SK-N-MC (cell line): ENCODE results near the gene BOD1L2.

Experiments used
- DNase-seq: peaks from one replicate; pipeline ENCODE4 v3.0.0-alpha.2; 2011; ENCODE audit warnings: low read depth, low spot score
- H3K27ac ChIP-seq: fragments of 200-600 bp; sonication (generic); 2 replicates; pipeline ENCODE4 v1.5.1; 2016; ENCODE audit warnings: mixed run types
- H3K36me3 ChIP-seq: fragments of 200-600 bp; sonication (generic); 2 replicates; pipeline ENCODE4 v1.6.1; 2017; ENCODE audit warnings: antibody characterized with exemption, low read length, mixed read lengths; ENCODE audit not compliant: insufficient read depth
- H3K4me3 ChIP-seq: fragments of 200-600 bp; sonication (generic); 2 replicates; pipeline ENCODE4 v1.5.1; 2016
- H3K9ac ChIP-seq: fragments of 200-600 bp; sonication (generic); 2 replicates; pipeline ENCODE4 v1.8.0; 2017; ENCODE audit warnings: mixed run types, mixed read lengths; ENCODE audit not compliant: insufficient read length
- H3K9me3 ChIP-seq: fragments of 200-600 bp; sonication (generic); 2 replicates; pipeline ENCODE4 v1.6.1; 2017; ENCODE audit warnings: low read depth, mild to moderate bottlenecking, antibody characterized with exemption, low read length, moderate library complexity, mixed read lengths
- EZH2 ChIP-seq: fragments of 200-600 bp; sonication (generic); IDR thresholded peaks from one replicate; pipeline ENCODE4 v1.6.1; 2017; ENCODE audit warnings: antibody characterized with exemption
- FOXP2 ChIP-seq: optimal IDR thresholded peaks from 2 replicates; pipeline ENCODE3; 2011; ENCODE audit warnings: mild to moderate bottlenecking, moderate library complexity; ENCODE audit not compliant: insufficient read depth; ENCODE audit errors: extremely low read length, control extremely low read depth
- POLR2AphosphoS5 ChIP-seq: IDR thresholded peaks from 2 replicates; pipeline ENCODE4 v1.6.1; 2012; ENCODE audit warnings: mild to moderate bottlenecking, low read depth, low read length, borderline replicate concordance

The BOD1L2 gene

DNA sequence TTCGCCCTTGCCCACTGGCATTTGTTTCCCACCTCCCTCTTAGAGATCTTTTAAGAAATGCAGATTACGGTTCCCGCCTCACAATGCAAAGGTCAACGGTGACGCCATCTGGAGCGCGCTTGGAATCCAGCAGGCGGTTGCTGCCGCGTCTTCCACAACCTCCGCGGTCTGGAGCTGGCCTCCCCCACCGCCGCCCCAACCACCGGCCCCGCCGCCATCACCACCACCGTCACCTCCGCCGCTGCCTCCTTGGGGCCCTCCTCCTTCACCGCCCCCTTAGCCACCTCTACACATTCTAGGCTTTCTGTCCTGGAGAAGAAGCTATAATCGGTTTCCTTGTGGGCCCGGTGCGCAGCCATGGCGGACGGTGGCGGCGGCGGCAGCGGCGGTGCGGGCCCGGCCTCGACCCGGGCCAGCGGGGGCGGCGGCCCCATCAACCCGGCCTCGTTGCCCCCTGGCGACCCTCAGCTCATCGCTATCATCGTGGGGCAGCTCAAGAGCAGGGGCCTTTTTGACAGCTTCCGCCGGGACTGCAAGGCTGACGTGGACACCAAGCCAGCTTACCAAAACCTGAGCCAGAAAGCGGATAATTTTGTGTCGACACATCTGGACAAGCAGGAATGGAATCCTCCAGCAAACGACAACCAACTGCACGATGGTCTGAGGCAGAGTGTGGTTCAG is at the start of gene BOD1L2:
Gene BOD1L2, plus strand, starts transcription at position 132 of the 681 bp plus-strand sequence. Its CDS starts 226 bp downstream, at position 358.
- Histone ChIP-seq H3K27ac (no peak within 1 kb of the TSS), H3K9me3 (no peaks in the 10 kb centered on the region), H3K9ac (no peak within 1 kb of the TSS), H3K36me3 (no peaks in the 10 kb centered on the region), H3K4me3 (no peak within 1 kb of the TSS)
- TF ChIP-seq POLR2AphosphoS5 (no peak), EZH2 (no peak), FOXP2 (no peak)
- no peak for DNase-seq

GRCh38 chr18:57107140-57107832 is 39.6 kb upstream of the BOD1L2 start:
- TF ChIP-seq EZH2 (no peak), FOXP2 (no peak), POLR2AphosphoS5 (no peak)
- Histone ChIP-seq H3K9ac (no peak overlapping the region), H3K4me3 (no peak overlapping the region), H3K27ac (no peak overlapping the region), H3K36me3 (no peaks in the 10 kb centered on the region), H3K9me3 (no peaks in the 10 kb centered on the region)
- no peak for DNase-seq

GRCh38 chr18:57110290-57110689 is 36.6 kb upstream of the BOD1L2 start:
- H3K36me3 ChIP-seq = no peaks in the 10 kb centered on the region
- H3K4me3 ChIP-seq = no peak overlapping the region
- H3K9me3 ChIP-seq = no peaks in the 10 kb centered on the region
- no peak overlapping the region for H3K27ac ChIP-seq
- no peak for DNase-seq
- H3K9ac ChIP-seq = no peak overlapping the region
- TF ChIP-seq POLR2AphosphoS5 (no peak), FOXP2 (no peak), EZH2 (no peak)

DNA sequence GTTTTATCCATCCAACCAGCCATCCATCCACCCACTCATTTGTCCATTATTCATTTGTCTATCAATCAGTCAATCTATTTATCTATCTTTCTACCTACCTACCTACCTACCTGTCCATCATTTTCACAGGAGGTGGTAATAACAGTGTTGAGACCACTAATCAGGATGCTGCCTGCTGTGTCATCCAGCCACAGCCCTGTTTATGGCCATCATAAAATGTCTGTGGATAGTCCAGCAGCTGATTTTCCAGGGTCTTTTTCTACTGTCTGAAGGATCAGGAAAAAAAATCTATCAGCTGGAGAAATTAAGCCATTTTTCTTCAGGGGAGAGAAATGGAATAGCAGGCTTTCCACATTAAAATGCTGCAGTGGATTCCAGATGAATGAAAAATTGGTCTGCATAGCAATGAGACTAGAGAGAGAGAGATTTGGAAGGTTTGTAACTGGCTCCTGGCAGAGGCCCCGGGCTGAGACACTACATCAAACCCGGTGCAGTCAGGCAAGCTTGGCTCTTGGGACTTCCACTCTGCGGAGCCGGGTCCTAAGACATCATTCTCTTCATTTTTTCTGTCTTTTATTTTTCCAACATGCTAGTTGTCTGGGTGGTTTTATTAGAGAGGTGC is 33.0 kb upstream of the BOD1L2 start:
- no peak overlapping the region for H3K27ac ChIP-seq
- no peak overlapping the region for H3K9ac ChIP-seq
- H3K36me3 ChIP-seq = no peaks in the 10 kb centered on the region
- TF ChIP-seq FOXP2 (no peak), POLR2AphosphoS5 (no peak), EZH2 (no peak)
- no peak for DNase-seq
- no peaks in the 10 kb centered on the region for H3K9me3 ChIP-seq
- H3K4me3 ChIP-seq = no peak overlapping the region

DNA sequence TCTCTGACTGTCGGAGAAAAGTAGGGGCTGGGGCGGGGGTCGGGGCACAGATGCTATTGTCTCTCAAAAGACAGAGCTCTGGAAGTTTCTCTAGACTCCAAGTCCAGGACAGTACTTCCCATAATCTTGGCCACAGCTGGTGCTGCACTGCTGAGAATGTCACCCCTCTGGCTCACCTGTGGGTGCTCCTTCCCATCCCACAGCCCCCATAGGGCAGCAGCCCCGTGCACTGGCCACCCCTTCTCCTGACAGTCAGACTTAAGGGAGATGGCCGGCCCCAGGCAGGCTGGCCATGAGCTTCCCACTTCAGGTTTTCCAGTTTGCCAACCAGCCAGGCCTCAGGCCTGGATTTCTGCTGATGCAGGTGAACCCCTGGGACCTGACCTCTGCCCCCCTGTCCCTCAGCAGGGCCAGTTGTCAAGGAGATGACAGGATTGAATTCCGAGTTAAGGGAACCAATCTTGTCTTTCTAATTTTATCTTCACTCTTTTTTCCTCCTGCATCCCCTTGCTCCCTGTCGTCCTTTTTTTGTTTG is 30.2 kb upstream of the BOD1L2 start:
- no peaks in the 10 kb centered on the region for H3K36me3 ChIP-seq
- H3K9me3 ChIP-seq = no peaks in the 10 kb centered on the region
- no peak overlapping the region for H3K27ac ChIP-seq
- DNase-seq = no peak
- no peak overlapping the region for H3K4me3 ChIP-seq
- no peak for TF ChIP-seq FOXP2
- TF ChIP-seq EZH2 = no peak
- TF ChIP-seq POLR2AphosphoS5 = no peak
- no peak overlapping the region for H3K9ac ChIP-seq

DNA sequence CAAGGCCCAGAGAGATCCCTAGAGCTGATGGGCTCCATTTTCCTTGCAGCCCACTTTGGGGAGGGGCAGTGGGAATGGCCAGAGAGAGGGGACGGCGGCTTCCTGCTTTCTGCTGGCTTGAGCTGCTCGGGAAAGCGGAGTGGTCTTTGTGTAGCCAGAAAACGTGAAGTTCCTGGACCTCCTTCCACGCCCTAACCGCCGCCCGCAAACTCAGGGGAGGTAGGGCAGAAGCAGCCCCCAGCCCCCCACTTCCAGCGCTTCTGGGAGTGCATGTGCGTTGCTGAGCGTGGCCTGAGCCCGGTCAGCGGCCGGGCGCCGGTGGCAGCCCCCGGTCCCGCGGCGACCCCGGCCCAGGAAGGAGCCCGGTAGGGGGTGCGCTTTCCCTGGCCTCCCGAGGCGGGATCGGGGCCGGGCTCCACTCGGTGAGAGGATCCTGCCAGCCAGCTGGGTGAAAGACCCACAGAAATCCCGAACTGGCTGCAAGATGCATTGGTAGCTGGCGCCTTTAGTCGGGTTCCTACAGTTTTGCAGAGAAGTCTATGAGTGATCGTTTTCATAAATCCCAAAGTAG is 25.3 kb upstream of the BOD1L2 start:
- Histone ChIP-seq H3K36me3 (no peaks in the 10 kb centered on the region), H3K27ac (no peak overlapping the region), H3K9ac (no peak overlapping the region), H3K4me3 (no peak overlapping the region), H3K9me3 (no peaks in the 10 kb centered on the region)
- no peak for DNase-seq
- TF ChIP-seq EZH2 = no peak
- no peak for TF ChIP-seq POLR2AphosphoS5
- TF ChIP-seq FOXP2 = no peak

DNA sequence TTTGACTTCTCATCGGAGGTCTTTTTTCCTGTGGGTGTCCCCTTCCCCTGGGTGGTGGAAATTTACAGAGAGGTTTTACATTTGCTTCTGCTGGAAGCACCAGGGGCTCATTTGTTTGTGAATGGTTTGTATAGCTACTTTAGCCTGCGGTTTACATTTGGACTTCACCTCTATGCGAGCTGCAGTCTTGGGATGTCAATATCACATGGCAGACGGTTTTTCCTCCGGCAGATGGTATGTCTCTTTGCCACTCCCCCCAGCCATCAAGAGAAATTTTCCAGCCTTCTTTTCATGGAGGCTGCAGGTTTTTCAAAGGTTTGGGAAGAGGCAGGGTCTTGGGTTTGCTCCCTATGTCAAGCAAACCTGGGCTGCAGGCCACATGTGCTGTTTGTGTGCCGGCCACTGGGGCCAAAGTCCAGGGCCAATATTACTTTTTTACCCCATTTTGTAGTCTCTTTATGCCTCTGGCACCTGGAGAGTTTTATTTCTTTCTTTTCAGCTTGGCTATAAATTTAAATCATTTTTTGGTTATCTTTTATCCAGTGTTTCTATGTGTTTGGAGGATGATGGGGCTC is 23.9 kb upstream of the BOD1L2 start:
- Histone ChIP-seq H3K36me3 (no peaks in the 10 kb centered on the region), H3K4me3 (no peak overlapping the region), H3K9me3 (no peaks in the 10 kb centered on the region), H3K9ac (no peak overlapping the region), H3K27ac (no peak overlapping the region)
- TF ChIP-seq FOXP2 = no peak
- no peak for TF ChIP-seq POLR2AphosphoS5
- TF ChIP-seq EZH2 = no peak
- no peak for DNase-seq
